H9 (cell line): ENCODE data around the gene AKAP1. TPM values are rescaled to one million over a fixed set of nuclear protein-coding genes. Genes with fewer than 3 reads are reported as not detected.

Experiments
- DNase-seq: peaks from one replicate; pipeline ENCODE4 v3.0.0-alpha.2; 2017
- H2AFZ ChIP-seq: one replicate; pipeline ENCODE4 v1.6.1; 2013; ENCODE audit warnings: mild to moderate bottlenecking, low read length, control low read depth, moderate library complexity
- H2AK5ac ChIP-seq: 2 replicates; pipeline ENCODE4 v1.6.1; 2013; ENCODE audit warnings: low read length, control low read depth, mixed read lengths; ENCODE audit not compliant: insufficient read length
- H2BK120ac ChIP-seq: one replicate; pipeline ENCODE4 v1.6.1; 2013; ENCODE audit warnings: low read depth, mild to moderate bottlenecking, low read length, control low read depth, inconsistent platforms; ENCODE audit not compliant: poor library complexity, severe bottlenecking
- H2BK12ac ChIP-seq: 2 replicates; pipeline ENCODE4 v1.6.1; 2013; ENCODE audit warnings: low read length, control low read depth, mixed read lengths, low read depth; ENCODE audit not compliant: insufficient read length
- H2BK15ac ChIP-seq: 2 replicates; pipeline ENCODE4 v1.6.1; 2013; ENCODE audit warnings: low read depth, low read length, control low read depth
- H2BK20ac ChIP-seq: one replicate; pipeline ENCODE4 v1.6.1; 2013; ENCODE audit warnings: low read depth, mild to moderate bottlenecking, low read length, control low read depth, inconsistent platforms; ENCODE audit not compliant: poor library complexity, severe bottlenecking
- H2BK5ac ChIP-seq: 2 replicates; pipeline ENCODE4 v1.6.1; 2013; ENCODE audit warnings: low read length, control low read depth, mixed read lengths; ENCODE audit not compliant: insufficient read length
- H3K14ac ChIP-seq: 2 replicates; pipeline ENCODE4 v1.6.1; 2013; ENCODE audit warnings: low read length, control low read depth; ENCODE audit not compliant: insufficient read depth
- H3K18ac ChIP-seq: 2 replicates; pipeline ENCODE4 v1.6.1; 2013; ENCODE audit warnings: low read depth, mild to moderate bottlenecking, mixed read lengths, low read length, control low read depth; ENCODE audit not compliant: insufficient read length
- H3K23ac ChIP-seq: 2 replicates; pipeline ENCODE4 v1.6.1; 2013; ENCODE audit warnings: low read length, control low read depth, mixed read lengths, low read depth; ENCODE audit not compliant: insufficient read length
- H3K23me2 ChIP-seq: 2 replicates; pipeline ENCODE4 v1.6.1; 2013; ENCODE audit warnings: low read depth, mild to moderate bottlenecking, mixed read lengths, low read length, control low read depth; ENCODE audit not compliant: insufficient read length, poor library complexity, severe bottlenecking
- H3K27ac ChIP-seq: 2 replicates; pipeline ENCODE4 v1.5.1; 2013; ENCODE audit warnings: low read length, control low read depth, mixed read lengths, low read depth; ENCODE audit not compliant: insufficient read length
- H3K27me3 ChIP-seq: 2 replicates; pipeline ENCODE4 v1.6.1; 2013; ENCODE audit warnings: low read length, control low read depth, inconsistent platforms; ENCODE audit not compliant: insufficient read depth
- H3K4ac ChIP-seq: 2 replicates; pipeline ENCODE4 v1.6.1; 2013; ENCODE audit warnings: low read depth, mild to moderate bottlenecking, control low read depth, inconsistent platforms, low read length, moderate library complexity
- H3K4me1 ChIP-seq: 2 replicates; pipeline ENCODE4 v1.6.1; 2013; ENCODE audit warnings: low read length, control low read depth, inconsistent platforms; ENCODE audit not compliant: insufficient read depth
- H3K4me2 ChIP-seq: 2 replicates; pipeline ENCODE4 v1.6.1; 2013; ENCODE audit warnings: low read length, control low read depth, mixed read lengths; ENCODE audit not compliant: insufficient read length, insufficient read depth
- H3K56ac ChIP-seq: 2 replicates; pipeline ENCODE4 v1.6.1; 2013; ENCODE audit warnings: low read depth, mild to moderate bottlenecking, mixed read lengths, low read length, control low read depth; ENCODE audit not compliant: insufficient read length
- H3K79me1 ChIP-seq: 2 replicates; pipeline ENCODE4 v1.6.1; 2013; ENCODE audit warnings: low read depth, mild to moderate bottlenecking, moderate library complexity, low read length, control low read depth, inconsistent platforms; ENCODE audit not compliant: insufficient read depth, poor library complexity, severe bottlenecking
- H3K79me2 ChIP-seq: 2 replicates; pipeline ENCODE4 v1.6.1; 2013; ENCODE audit warnings: low read length, control low read depth, inconsistent platforms; ENCODE audit not compliant: insufficient read depth
- H3K9ac ChIP-seq: 2 replicates; pipeline ENCODE4 v1.6.1; 2013; ENCODE audit warnings: low read length, control low read depth, mixed read lengths; ENCODE audit not compliant: insufficient read length; ENCODE audit errors: extremely low read depth
- H3K9me3 ChIP-seq: one replicate; pipeline ENCODE4 v1.6.1; 2013; ENCODE audit warnings: low read depth, low read length, inconsistent platforms; ENCODE audit not compliant: control insufficient read depth
- H3T11ph ChIP-seq: one replicate; pipeline ENCODE4 v1.6.1; 2013; ENCODE audit warnings: mild to moderate bottlenecking, low read length, control low read depth, inconsistent platforms
- H4K20me1 ChIP-seq: one replicate; pipeline ENCODE4 v1.6.1; 2013; ENCODE audit not compliant: control insufficient read depth, insufficient read length, insufficient read depth
- H4K5ac ChIP-seq: 2 replicates; pipeline ENCODE4 v1.6.1; 2013; ENCODE audit warnings: low read depth, mild to moderate bottlenecking, mixed read lengths, low read length, control low read depth; ENCODE audit not compliant: insufficient read length
- H4K8ac ChIP-seq: replicated peaks from 2 replicates; pipeline ENCODE4 v1.6.1; 2013; ENCODE audit warnings: low read length, control low read depth, mixed read lengths, low read depth; ENCODE audit not compliant: insufficient read length
- H4K91ac ChIP-seq: 2 replicates; pipeline ENCODE4 v1.6.1; 2013; ENCODE audit warnings: low read depth, mild to moderate bottlenecking, moderate library complexity, mixed read lengths, low read length, control low read depth; ENCODE audit not compliant: insufficient read length
- H3K27ac Mint-ChIP-seq, 3 experiments: 2 replicates in 2 of 3; 3 replicates in 1 of 3; pipeline ENCODE4 v1.8.0; 2020 to 2021; ENCODE audit warnings: mixed read lengths in 3 of 3, mild to moderate bottlenecking in 1 of 3, moderate library complexity in 1 of 3
- H3K27me3 Mint-ChIP-seq: 2 replicates; pipeline ENCODE4 v1.8.0; 2021; ENCODE audit warnings: low read depth, mild to moderate bottlenecking, moderate library complexity, mixed read lengths
- H3K36me3 Mint-ChIP-seq, 3 experiments: 2 replicates in 2 of 3; 3 replicates in 1 of 3; pipeline ENCODE4 v1.8.0; 2020 to 2021; ENCODE audit warnings: low read depth in 3 of 3, mixed read lengths in 3 of 3; ENCODE audit not compliant: insufficient read depth in 1 of 3
- H3K4me1 Mint-ChIP-seq, 2 experiments: 2 replicates each; pipeline ENCODE4 v1.8.0; 2020; ENCODE audit warnings: mixed read lengths in 2 of 2
- H3K4me3 Mint-ChIP-seq, 2 experiments: 2 replicates in 1 of 2; 3 replicates in 1 of 2; pipeline ENCODE4 v1.8.0; 2020 to 2021; ENCODE audit warnings: mild to moderate bottlenecking in 2 of 2, mixed read lengths in 2 of 2, moderate library complexity in 1 of 2
- H3K9me3 Mint-ChIP-seq, 2 experiments: 2 replicates in 1 of 2; 3 replicates in 1 of 2; pipeline ENCODE4 v1.8.0; 2020; ENCODE audit warnings: mild to moderate bottlenecking in 2 of 2, mixed read lengths in 2 of 2, moderate library complexity in 1 of 2
- CTCF ChIP-seq: fragments of 200-600 bp; sonication (generic); conservative IDR thresholded peaks from 3 replicates; pipeline ENCODE4 v1.8.0; 2021; ENCODE audit warnings: antibody characterized with exemption, mild to moderate bottlenecking
- WGBS: extraction: QIAGEN DNeasy Blood & Tissue Kit; methylation state at CpG from one replicate; pipeline ENCODE4 v1.1.7; 2013; ENCODE audit warnings: missing lambda C conversion rate, low lambda C conversion rate, mixed read lengths; ENCODE audit not compliant: insufficient read length; ENCODE audit errors: extremely low coverage; 5-methylcytosine and 5-hydroxymethylcytosine counted together
- total RNA-seq: library from RNA; stranded (reverse); gene quantifications from 2 replicates; pipeline ENCODE4 v1.2.1, GENCODE V29; 2021

The AKAP1 gene
- total RNA-seq, 1 experiment from 2014 or later = 61.2 TPM

- no peak overlapping the region for H3K4ac ChIP-seq
- no peak overlapping the region for H3K27ac Mint-ChIP-seq
- no peak overlapping the region for H3K9ac ChIP-seq
- TF ChIP-seq CTCF = no peak
- no peak overlapping the region for H3K14ac ChIP-seq
- peaks cover 66 to 90% (median 79%) of the 10 kb centered on the region in 3 experiments for H3K36me3 Mint-ChIP-seq
- H3K4me1 Mint-ChIP-seq = peaks cover 16 to 20% of the 10 kb centered on the region in 2 experiments
- H3K9me3 Mint-ChIP-seq = no peaks in the 10 kb centered on the region
- H4K5ac ChIP-seq = no peak overlapping the region
- no peak overlapping the region for H4K8ac ChIP-seq
- no peak overlapping the region for H2AK5ac ChIP-seq
- H3K4me2 ChIP-seq = no peak overlapping the region
- WGBS = no CpG with 5 or more reads among the region's 4 CpGs
- no peak for DNase-seq
- no peaks in the 10 kb centered on the region for H3K27me3 ChIP-seq
- H3K18ac ChIP-seq = no peak overlapping the region
- H3K27me3 Mint-ChIP-seq = no peaks in the 10 kb centered on the region
- H3K23ac ChIP-seq = no peak overlapping the region
- no peak overlapping the region for H2BK120ac ChIP-seq
- H3K79me2 ChIP-seq = no peaks in the 10 kb centered on the region
- no peaks in the 10 kb centered on the region for H3K4me1 ChIP-seq
- no peaks in the 10 kb centered on the region for H3K23me2 ChIP-seq
- no peaks in the 10 kb centered on the region for H3K79me1 ChIP-seq
- peaks cover 2% of the 10 kb centered on the region for H4K20me1 ChIP-seq
- no peak overlapping the region for H2BK5ac ChIP-seq
- no peak overlapping the region for H3K4me3 Mint-ChIP-seq
- H2BK12ac ChIP-seq = no peak overlapping the region
- H4K91ac ChIP-seq = no peak overlapping the region
- no peak overlapping the region for H3K27ac ChIP-seq
- no peak overlapping the region for H3T11ph ChIP-seq
- no peak overlapping the region for H2BK20ac ChIP-seq
- H3K56ac ChIP-seq = no peak overlapping the region
- no peaks in the 10 kb centered on the region for H3K9me3 ChIP-seq
- H2AFZ ChIP-seq = no peak overlapping the region
- H2BK15ac ChIP-seq = no peak overlapping the region
Measured at GRCh38 chr17:57115377-57115776, 30.3 kb downstream of the AKAP1 start.
